Left lobe of liver (tissue), 2 donors: ENCODE results near the gene TFAP2E. TPM values are rescaled to one million over a fixed set of nuclear protein-coding genes. Genes with fewer than 3 reads are reported as not detected.
"Not testable (repeated sequence)": the region's sequence is repeated elsewhere in the genome, so short reads cannot be mapped to it uniquely, and the experiment has no call there.

Source experiments
- ATAC-seq: fragments of 200-7000 bp; cut with Tn5 transposase; one replicate; pipeline ENCODE4 v1.9.1; 2020; ENCODE audit warnings: mild to moderate bottlenecking, moderate library complexity
- DNase-seq: peaks from one replicate; pipeline ENCODE4 v3.0.0-alpha.2; 2020; ENCODE audit warnings: low spot score
- total RNA-seq: library from RNA; stranded (reverse); gene quantifications from one replicate; pipeline ENCODE4 v1.2.1, GENCODE V29; 2021
- donor health status: DM: no; HTN: no; CAD: no; lungs with moderate emphysema.
- donor health status: DM: no; HTN: yes; CAD: no.

TFAP2E gene
- total RNA-seq, 1 donor from 2014 or later, result 0.13 TPM

DNA sequence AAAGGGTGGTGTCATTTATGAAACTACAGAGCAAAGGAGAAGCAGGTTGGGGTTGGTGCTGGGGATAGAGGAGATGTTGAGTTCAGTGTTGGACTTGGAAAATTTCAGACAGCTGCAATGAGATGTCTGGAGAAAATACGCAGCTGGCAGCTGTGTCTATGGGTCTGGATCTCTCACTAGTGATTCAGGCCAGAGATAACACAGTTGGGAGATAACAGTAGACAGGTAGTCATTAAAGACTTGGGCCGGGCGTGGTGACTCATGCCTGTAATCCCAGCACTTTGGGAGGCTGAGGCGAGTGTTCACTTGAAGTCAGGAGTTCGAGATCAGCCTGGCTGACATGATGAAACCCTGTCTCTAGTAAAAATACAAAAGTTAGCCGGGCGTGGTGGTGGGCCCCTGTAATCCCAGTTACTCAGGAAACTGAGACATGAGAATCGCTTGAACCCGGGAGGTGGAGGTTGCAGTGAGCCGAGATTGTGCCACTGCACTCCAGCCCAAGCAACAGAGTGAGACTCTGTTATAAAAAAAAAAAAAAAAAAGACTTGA is 2.5 kb upstream of the TFAP2E start:
- DNase-seq (no peak), ATAC-seq (no peak)

DNA sequence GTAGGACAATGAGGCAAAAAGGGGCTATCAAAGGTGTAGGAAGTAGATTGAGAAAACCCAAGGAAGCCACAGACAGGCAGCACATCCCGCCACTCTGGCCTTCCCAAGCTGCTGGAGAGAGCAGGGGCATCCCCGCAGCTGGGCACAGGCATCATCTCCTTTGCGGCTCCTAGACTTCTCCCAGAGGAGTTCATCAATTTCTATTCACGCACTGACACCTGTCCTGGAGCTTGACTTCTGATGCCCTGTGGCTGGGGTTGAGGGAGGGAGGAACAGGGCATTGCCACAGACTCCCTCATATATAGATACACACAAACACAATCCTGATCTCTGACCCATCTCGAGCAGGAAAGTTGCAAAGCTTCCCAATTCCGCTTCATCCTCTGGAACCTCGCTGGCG is 1.9 kb upstream of the TFAP2E start:
- DNase-seq, result no peak
- ATAC-seq, result no peak

DNA sequence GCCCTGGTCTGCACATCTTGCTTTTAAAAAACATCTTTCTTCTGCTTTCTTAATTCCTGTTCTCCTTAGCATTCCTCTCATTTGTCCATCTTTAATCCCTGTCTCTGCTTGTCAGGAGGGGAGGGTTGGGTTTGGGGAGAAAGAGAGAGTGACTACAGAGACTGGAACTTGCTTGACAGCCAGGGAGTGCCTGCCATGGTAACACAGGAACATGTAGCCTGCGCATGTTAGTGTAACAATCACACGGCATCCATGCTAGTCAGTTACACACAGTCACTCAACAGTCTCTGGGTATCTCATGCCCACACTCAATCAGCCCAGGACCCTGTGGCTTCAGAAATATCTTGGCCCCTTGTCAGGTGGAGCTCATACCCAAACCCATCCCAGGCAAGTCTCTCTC is 818 bp upstream of the TFAP2E start:
- ATAC-seq (no peak), DNase-seq (no peak)

DNA sequence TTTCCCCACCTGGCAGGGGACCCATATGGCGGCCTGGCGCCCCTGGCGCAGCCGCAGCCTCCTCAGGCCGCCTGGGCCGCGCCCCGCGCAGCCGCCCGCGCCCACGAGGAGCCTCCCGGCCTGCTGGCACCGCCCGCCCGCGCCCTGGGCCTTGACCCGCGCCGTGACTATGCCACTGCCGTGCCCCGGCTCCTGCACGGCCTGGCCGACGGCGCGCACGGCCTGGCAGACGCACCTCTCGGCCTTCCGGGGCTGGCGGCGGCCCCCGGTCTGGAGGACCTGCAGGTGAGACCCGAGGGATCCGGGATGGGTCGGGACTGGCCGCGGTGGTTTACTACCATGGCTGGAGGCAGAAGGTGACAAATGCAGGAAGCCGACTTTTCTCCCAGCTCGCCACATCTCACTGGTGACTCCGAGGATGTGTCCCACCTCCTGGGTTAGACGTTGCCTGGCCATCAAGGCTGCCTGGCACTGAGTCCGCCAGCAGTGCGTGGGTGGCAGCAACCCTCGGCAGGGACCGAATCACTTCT is 1.1 kb downstream of the TFAP2E start:
- ATAC-seq, result no peak
- no peak for DNase-seq

DNA sequence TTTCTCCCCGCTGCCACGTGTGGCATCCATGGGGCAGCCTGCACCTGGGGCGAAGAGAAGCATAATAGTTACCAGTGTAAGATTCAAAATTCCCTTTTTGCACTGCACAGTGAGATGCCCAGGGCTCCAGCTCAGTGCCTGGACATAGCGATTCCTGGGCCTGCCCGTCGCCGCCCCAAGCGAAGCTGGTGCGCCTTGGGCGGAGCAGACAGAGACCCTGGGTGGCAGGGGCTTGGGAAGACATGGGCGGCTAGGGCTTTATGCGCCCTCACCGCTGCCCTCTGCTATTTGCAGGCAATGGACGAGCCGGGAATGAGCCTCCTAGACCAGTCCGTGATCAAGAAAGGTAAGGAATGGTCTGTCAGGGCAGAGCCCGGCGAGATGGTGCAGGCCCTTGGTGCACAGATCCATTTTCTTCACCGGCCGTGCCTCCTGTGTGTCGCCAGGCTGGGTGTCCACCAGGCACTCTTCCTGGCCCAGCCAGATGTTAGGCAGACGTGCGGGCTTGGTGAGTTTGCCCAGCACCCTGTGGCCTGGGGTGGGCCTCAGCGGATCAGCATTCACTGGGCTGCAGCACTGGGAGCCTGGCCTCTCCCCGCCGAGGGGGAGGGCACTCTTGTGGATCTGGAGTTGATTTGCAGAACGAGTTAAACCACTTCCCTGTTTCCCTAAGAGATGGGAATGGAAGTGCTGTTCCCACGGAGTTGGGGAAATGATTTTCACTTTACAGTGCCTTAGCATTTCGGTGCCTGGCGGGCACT is 1.7 kb downstream of the TFAP2E start:
- ATAC-seq (no peak), DNase-seq (no peak)

DNA sequence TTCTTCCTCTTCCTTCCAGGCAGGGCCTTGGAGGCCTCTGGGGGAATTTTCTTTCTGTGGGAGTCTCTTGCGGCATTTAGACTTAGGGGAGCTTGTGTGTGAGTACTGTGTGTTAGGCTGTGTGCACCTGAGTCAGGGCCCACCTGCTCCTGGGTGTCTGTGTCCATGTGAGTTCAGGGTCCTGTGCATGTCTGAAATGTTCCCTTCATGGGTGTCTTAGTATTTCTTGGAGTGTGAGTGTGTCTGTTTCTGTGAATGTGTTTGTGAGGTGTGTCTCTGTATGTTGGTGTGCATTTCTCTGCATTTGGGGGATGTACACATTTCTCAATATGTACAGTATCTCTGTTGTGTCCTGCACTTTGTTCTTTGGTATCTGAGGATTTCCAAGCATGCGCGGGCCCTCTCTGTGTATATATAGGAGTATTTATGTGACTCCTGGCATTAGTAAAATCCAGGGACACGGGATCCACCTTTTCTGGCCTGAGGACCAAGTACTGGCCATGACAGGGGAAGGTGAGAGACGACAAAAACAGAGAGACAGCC is 2.4 kb downstream of the TFAP2E start:
- no peak for ATAC-seq
- DNase-seq, result no peak

DNA sequence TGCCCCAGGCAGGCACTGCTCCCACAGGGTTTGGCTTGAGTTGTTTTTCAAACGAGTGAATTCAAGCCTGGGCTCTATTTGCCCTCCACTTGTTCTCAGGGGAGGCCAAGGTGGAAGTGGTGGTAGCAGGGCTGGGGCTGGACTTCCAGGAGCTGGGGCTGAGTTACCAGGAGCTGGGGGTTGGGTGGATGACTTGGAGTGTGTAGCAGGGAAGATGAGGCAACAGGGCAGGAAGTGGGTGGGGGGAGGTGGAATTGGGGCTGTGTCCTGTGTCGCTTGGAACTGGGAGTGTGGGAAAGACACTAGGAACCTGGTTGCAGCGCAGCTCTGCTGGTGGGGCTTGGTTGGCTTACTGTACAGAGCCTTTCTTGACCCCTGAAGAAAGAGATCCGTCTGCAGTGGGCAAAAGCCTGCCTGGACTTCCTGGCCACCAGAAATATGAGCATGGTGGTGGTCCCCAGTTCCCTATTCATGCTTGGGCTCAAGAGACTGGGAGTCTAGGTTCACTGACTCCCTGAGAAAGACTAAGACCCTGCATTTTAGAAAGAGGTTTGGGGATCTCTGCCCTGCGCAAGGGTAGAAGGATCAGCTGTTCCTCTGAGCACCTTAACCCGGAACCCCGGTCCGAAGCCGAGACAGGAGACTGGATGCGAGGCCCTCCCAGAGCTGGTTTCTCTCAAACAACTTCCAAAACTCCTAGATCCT is 3.1 kb downstream of the TFAP2E start:
- ATAC-seq, result no peak
- no peak for DNase-seq

DNA sequence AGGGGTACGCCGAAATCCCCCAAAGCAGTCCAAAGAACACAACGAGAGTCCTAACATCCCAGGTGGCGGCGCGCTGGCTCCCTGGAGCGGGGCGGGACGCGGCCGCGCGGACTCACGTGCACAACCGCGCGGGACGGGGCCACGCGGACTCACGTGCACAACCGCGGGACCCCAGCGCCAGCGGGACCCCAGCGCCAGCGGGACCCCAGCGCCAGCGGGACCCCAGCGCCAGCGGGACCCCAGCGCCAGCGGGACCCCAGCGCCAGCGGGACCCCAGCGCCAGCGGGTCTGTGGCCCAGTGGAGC is 3.6 kb downstream of the TFAP2E start:
- not testable (repeated sequence) for ATAC-seq, DNase-seq

DNA sequence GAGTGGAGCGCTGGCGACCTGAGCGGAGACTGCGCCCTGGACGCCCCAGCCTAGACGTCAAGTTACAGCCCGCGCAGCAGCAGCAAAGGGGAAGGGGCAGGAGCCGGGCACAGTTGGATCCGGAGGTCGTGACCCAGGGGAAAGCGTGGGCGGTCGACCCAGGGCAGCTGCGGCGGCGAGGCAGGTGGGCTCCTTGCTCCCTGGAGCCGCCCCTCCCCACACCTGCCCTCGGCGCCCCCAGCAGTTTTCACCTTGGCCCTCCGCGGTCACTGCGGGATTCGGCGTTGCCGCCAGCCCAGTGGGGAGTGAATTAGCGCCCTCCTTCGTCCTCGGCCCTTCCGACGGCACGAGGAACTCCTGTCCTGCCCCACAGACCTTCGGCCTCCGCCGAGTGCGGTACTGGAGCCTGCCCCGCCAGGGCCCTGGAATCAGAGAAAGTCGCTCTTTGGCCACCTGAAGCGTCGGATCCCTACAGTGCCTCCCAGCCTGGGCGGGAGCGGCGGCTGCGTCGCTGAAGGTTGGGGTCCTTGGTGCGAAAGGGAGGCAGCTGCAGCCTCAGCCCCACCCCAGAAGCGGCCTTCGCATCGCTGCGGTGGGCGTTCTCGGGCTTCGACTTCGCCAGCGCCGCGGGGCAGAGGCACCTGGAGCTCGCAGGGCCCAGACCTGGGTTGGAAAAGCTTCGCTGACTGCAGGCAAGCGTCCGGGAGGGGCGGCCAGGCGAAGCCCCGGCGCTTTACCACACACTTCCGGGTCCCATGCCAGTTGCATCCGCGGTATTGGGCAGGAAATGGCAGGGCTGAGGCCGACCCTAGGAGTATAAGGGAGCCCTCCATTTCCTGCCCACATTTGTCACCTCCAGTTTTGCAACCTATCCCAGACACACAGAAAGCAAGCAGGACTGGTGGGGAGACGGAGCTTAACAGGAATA is 4.2 kb downstream of the TFAP2E start:
- DNase-seq (no peak), ATAC-seq (peak; percentile 71)

DNA sequence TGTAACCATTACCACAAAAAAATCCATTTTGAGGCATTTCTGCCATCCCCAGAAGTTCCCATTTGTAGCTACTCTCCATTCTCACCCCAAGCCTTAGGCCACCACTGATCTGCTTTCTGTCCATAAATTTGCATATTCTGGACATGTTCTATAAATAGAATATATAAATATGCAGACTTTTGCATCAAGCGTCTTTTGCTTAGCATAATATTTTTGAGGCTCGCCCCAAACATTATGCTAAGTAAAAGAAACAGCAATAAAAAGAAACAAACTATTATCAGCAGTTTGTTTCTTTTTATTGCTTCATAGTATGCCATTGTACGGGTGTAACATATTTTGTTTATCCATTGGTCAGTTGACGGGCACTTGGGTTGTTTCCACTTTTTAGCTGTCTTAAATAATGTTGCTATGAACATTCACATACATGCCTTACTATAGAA is 7.9 kb downstream of the TFAP2E start:
- DNase-seq, result no peak
- ATAC-seq, result no peak

DNA sequence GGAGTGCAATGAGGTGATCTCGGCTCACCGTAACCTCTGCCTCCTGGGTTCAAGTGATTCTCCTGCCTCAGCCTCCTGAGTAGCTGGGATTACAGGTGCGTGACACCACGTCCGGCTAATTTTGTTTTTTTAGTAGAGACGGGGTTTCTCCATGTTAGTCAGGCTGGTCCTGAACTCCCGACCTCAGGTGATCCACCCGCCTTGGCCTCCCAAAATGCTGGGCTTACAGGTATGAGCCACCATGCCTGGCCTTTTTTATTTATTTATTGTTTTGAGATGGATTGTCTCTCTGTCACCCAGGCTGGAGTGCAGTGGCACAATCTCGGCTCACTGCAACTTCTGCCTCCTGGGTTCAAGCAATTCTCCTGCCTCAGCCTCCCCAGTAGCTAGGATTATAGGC is 8.5 kb downstream of the TFAP2E start:
- not testable (repeated sequence) for DNase-seq, ATAC-seq

DNA sequence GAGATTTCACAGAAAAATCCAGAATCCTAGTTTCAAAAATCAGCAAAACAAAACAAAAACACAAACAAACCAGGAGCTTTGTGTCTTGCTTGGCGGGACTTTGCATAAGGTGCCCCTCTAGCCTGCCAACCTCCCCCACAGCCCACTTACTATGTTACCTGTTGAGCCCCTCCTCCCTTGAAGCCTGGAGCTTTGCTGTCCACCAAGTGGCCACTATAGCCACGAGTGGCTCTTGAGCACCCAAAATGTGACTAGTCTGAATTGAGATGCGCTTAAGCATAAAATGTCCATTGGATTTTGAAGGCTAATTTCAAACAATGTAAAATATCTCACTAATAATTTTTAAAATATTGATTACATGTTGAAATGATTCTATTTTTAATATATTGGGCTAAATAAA is 12.2 kb downstream of the TFAP2E start:
- no peak for ATAC-seq

DNA sequence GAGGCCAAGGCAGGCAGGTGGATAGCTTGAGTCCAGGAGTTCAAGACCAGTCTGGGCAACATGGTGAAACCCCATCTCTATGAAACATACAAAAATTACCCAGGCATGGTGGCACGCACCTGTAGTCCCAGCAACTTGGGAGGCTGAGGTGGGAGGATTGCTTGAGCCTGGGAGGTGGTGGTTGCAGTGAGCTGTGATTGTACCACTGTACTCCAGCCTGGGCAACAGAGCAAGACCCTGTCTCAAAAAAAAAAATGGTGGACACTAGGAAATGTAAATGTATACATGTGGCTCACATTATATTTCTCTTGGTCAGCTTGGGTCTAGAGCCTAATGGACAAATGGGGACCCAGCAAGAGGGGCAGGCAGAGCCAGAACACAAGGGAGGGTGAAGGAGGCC is 12.7 kb downstream of the TFAP2E start:
- not testable (repeated sequence) for DNase-seq, ATAC-seq

More for the DNA sequence above, 12.2 kb downstream of the TFAP2E start:
- DNase-seq, result no peak

DNA sequence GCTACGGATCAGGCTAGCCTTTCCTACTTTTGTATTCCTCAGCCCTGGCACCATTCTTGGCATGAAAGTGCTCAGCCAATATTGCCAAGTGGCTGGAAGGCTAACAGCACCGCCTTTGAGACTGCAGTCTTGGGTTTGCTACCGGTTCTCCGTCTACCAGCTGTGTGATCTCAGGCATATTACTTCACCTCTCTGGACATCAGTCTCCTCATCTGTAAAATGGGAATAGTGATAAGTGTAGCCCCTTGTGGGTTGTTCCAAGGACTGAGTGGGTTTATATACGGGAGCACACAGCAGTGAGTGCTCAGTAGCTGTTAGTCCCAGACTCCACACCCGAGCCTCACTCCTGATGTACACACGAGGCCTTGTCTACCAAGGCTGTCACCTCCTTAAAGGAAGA is 13.7 kb downstream of the TFAP2E start:
- ATAC-seq, result no peak

DNA sequence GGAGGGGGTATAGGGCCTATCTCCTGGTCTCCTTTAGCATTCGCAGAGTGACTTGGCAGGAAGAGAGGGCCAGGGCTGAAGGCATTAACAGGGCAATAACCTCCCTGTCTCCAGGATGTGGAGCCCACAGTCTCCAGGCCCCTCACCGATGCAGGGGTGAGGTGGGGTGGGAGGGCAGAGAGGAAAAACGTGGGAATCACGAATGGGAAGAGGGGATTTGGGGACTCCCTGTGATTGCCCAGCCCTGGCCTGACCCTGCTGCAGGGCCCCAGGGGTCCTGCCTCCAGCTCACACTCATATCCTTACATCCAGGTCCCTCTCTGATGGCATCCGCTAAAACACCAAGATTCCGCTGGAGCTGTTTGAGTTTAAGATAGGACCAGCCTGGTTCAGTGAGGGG is 14.6 kb downstream of the TFAP2E start:
- DNase-seq (no peak), ATAC-seq (no peak)

More for the DNA sequence above, 13.7 kb downstream of the TFAP2E start:
- no peak for DNase-seq

DNA sequence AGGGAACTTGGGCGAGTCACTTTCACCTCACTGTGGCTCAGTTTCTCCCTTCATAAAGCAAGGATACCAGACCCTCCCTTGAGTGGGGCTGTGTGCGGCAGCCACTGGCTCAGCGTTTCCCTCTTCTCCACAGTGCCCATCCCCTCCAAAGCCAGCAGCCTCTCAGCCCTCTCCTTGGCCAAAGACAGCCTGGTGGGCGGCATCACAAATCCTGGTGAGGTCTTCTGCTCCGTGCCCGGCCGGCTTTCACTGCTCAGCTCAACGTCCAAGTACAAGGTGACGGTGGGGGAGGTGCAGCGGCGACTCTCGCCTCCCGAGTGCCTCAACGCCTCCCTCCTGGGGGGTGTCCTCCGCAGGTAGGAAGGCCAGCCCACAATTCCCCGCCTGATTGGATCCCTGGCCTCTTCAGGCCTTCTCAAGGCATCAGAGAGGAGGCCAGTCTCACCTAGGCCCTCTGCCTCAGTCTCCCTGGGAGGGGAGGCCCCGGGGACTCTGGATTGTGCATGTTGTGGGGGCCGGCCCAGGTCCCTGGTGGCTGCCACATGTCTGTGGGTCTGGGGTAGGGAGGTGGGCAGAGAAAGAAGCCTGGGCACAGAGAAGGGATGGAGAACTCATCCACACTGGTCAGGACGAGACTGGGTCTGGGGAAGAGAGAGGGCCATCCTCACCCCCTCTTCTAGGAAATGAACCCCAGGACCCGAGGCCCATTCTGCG is 15.2 kb downstream of the TFAP2E start:
- DNase-seq (no peak), ATAC-seq (no peak)

DNA sequence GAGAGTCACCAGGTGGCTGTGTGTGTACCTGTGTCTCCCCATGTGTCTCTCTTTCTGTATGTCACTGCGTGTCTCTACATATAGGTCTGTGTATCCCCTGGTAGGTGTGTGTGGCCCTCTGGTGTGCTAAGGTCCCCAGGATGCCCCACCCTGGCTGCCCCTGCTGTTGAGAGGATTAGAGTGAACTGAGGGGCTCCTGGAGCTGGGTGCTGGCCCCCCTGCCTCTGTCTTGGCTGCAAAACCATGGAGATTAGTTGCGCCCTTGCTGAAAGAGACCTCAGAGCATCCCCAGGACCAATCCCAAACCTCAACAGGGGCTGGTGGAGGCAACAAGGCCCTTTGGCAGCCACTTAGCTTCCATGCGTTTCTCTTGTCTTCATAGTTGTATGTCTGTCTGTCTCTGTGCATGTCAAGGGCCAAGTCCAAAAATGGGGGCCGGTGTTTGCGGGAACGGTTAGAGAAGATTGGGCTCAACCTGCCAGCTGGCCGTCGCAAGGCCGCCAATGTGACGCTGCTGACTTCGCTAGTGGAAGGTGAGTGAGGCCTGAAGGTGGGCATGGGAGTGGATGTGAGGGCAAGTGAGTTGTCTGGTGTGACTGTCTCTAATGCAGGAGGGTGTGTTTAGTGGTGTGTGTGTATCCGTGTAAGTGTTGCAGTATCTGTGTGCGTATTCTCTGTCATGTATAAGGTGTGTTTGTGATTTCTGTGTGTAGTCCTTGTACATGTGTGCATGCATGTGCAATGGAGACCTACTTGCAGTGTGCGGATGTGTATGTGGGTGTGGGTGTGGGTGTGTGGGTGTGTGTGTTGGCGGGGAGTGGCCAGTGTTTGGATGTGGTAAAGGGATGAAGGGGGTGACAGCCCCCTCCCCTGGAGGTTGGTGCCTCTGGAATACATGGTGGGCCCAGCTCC is 16.7 kb downstream of the TFAP2E start:
- ATAC-seq (no peak), DNase-seq (peak; percentile 23)

DNA sequence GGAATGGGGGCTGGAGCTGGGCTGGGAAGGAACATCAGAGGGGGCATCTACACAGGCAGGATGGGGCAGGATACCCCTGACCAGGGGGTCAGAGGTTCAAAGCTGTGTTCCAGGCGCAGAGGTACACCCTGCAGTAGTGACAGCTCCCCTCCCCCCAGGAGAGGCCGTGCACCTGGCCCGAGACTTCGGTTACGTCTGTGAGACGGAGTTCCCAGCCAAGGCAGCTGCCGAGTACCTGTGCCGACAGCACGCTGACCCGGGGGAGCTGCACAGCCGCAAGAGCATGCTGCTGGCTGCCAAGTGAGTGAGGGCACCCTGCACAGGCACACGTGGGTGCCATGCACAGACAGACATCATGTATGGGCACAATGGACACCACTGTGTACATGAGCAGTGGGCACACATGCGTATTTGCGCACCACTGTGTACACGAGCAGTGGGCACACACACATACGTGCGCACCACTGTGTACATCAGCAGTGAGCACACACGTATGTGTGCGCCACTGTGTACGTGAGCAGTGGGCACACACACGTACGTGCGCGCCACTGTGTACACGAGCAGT is 17.4 kb downstream of the TFAP2E start:
- ATAC-seq (no peak), DNase-seq (peak; percentile 33)

DNA sequence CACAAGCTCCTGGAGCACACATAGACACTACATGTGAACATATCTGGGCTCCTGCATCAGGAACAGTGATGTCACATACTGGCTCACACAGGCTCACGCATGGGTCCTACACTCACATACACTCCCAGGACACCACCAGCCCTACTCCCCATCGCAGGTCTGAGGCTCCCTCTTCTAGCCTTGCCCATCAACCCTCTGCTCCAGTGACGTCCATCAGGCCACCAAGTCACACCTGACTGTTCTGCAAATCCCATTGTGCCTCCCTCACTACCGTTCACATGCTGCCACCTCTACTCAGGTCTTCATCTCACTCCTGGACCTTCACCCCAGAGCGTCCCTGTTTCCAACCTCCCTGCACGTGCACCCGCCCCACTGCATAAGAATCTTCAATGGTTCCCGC is 18.1 kb downstream of the TFAP2E start:
- no peak for DNase-seq
- ATAC-seq, result no peak
